Stimulated activated CD4-positive, alpha-beta T cell treated with anti-CD3 and anti-CD28 coated beads, Interleukin-2, amount 100 ng/mL, for 24 hours (primary cell): ENCODE measurements around the gene TCF25.

ENCODE experiments used
- DNase-seq, 2 donors: peaks; one replicate each; pipeline ENCODE4 v3.0.0-alpha.2; 2020

Gene TCF25

DNA sequence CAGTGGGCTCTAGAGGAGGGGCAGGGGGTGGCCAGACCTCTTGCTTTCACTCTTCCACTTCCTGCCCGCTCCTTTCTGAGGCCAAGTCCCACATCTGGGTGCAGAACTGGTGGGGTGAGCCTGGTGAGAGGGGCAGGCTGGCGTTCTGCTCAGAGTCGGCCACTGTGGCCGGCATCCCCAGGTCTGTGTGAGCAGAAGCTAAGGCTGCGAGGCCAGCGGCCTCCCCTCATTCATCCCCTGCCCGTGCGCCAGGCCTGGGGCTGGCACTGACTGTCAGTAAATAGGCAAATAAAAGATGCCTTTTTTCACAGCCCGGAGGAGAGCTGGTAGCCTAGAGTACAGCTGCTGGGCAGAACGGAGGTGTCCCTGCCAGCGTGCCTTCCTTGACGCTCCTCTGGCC lies 76.4 kb downstream of the TCF25 start:
- DNase-seq: no peak

DNA sequence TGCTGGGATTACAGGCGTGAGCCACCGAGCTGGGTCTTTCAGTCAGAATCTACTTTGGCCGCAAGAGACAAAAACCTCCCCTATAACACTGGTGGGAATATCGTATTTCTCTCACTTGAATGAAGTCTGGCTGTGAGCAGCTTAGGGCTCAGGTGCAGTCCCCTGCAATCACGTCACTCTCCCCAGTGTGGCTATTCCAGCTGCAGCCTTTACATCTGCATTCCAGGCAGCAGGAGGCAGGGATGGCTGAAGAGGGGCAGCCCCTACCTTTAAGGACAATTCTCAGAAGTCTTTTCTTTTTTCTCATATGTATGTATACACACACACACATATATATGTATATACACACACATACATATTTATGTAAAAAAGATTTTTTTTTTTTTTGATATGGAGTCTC lies 78.1 kb downstream of the TCF25 start:
- DNase-seq: no peak

DNA sequence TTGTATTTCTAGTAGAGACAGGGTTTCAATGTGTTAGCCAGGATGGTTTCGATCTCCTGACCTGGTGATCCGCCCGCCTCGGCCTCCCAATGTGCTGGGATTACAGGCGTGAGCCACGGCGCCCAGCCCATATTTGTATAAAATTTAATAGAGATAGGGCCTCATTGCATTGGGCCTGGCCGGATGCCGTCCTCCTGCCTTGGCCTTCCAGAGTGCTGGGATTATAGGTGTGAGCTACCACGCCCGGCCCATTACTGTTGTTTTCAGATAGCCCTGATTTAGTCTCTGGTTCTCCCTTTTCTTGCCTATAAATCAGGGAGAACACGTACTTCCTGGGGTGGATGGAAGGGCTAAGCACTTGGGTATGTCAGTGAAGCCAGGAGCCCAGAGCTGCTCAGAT lies 78.7 kb downstream of the TCF25 start:
- no peak for DNase-seq

DNA sequence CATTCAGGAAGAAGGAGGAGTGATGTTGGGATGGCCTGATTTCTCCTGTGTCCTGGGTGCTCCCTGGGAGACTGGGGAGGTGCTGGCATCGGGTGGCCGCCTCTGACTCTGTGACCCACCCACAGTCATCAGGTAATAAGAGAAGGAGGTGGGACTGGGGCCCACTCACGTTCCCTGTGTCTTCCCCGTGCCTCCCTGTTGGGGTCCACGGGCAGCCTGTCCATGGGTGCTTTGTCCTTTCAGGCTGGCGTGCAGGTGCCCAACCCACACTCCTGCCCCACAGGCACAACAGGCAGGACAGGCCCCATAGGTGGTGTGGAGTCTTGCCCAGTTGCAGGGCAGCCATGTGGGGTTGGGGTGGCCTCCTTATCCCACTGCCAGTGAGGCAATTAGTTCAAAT lies 79.2 kb downstream of the TCF25 start:
- DNase-seq: no peak

DNA sequence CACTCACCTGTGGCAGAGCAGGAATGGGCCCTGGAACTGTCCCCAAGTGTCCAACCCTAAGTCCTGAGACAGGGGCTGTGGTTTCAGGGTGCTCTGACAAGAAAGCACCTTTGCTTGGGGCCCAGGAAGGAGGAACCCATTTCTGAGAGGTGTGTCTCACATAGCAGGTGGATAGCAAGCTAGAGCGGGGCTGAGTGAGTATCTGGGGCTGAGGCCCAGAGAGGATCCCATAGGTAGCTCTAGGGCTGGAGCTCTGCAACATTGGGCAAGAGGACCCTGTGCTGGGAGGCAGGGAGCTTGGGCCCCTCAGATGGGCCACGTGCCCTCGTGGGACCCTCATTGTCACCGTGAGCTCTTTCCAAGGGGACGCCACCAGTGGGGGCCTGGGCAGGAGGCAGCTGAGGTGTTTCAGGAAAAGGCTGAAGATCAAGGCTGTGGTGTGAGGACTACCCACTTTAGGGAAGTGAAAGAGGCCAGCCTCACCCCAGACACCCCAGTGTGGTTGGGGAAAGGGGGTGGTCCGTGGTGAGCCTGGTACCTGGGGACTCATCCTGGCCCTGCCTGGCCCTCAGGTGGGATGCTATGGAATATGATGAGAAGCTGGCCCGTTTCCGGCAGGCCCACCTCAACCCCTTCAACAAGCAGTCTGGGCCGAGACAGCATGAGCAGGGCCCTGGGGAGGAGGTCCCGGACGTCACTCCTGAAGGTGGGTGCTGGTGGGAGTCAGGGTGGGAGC lies 80.4 kb downstream of the TCF25 start:
- no peak for DNase-seq

DNA sequence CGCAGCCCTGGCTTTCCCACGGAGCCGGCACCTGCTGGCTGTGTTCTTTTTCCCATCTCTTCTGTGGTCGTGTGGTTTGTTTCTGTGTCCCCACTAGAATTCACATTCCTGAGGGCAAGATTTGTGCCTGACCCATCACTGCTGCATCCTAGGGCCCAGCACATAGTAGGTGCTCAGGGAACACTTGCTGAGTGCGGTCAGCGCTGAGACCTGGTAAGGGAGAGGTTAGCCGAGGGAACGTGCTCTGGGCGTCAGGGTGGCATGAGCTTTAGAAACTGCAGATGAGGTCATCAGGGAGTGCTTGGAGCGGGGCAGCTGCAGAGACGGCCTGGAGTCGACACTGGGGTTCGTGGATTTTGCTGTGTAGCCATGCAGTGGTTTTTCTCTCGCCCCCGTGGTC lies 81.1 kb downstream of the TCF25 start:
- DNase-seq: no peak

DNA sequence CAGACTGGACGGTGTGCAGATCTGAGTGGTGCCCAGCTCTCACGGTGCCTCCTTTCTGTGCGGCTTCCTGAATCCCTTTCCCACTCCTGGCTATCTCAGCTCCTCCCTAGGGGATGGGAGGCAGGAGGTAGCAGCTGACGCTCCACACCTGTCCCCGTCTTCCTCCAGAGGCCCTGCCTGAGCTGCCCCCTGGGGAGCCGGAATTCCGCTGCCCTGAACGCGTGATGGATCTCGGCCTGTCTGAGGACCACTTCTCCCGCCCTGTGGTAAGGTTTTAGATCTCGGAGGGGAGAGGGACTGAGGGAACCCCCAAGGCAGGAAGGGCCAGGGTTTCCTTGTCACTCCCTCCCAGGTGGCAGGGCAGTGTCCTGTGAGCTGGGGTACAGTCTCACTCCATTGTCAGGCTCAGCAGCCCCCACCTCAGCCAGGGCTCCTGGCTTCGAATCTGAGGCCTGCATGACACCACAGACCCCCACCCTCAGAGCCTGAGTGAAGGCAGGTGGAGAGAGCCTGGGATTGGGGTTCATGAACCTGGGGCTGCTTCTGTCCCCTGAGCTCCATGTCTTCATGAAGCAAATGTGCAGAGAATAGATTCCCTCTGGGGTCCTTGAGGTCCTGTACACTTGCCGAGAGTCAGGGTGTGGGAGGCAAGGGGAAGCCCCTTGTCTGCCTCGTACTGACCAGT lies 81.8 kb downstream of the TCF25 start:
- no peak for DNase-seq

DNA sequence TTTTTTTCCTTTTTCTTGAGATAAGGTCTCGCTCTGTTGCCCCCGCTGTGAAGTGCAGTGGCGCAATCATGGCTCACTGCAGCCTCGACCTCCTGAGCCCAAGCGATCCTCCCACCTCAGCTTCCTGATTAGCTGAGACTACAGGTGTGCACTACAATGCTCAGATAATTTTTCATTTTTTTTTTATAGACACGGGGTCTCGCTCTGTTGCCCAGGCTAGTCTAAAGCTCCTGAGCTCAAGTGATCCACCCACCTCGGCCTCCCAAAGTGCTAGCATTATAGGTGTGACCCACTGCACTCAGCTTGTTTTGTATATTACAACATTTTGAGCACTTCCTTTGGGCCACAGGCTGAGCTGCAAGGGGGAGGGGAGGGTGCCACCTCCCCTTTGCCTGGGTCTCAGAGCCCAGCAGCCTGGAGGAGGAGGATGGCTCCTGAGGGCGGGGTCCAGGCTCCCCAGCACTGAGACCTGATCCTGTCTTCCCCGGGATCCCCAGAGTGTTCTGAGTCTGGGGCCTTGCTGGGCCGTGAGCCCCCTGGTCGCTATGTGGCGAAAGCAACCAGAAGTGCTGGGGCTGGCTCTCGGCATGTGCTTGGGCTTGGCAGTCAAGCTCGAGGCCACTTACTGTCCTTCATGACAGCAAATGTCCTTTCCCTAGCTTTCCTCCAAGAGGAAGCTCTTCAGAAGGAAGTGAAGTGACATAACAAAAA lies 83.3 kb downstream of the TCF25 start:
- DNase-seq: no peak

DNA sequence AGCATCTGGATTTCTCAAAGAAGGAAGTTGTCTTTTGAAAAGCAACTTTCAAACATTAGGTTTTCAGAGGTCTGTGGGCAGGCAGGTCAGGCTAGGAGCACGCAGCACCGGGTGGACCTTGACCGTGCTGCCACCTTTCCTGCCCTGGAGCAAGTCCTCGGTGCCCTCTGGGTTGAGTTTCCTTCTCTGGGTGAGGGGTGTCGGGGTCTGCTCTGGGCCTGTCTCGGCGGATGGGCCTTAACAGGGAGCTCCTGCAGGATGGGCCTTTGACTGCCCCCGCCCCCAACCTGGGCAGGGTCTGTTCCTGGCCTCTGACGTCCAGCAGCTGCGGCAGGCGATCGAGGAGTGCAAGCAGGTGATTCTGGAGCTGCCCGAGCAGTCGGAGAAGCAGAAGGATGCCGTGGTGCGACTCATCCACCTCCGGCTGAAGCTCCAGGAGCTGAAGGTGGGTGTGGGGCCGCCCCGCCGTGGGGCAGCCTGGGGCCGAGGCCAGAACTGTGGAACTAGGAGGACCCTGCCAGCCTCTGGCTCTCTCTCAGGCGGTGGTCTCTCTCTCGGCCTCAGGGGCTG lies 83.9 kb downstream of the TCF25 start:
- no peak for DNase-seq

DNA sequence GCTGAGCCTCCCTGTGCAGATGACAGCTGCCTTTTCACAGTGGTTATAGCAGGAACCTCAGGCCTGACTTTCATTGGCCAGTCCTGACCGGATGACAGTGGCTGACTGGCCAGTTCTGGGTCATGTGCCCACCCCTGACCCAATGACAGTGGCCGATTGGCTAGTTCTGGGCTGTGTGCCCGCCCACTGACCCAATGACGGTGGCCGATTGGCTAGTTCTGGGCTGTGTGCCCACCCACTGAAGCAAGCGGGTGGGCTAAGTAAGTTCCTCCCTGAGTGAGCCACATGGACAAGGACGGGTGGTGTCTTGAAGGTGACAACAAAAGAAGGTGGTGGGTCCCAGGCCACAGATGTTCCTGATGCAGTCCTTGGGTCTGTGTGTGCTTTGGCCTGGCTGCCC lies 84.7 kb downstream of the TCF25 start:
- DNase-seq: no peak

DNA sequence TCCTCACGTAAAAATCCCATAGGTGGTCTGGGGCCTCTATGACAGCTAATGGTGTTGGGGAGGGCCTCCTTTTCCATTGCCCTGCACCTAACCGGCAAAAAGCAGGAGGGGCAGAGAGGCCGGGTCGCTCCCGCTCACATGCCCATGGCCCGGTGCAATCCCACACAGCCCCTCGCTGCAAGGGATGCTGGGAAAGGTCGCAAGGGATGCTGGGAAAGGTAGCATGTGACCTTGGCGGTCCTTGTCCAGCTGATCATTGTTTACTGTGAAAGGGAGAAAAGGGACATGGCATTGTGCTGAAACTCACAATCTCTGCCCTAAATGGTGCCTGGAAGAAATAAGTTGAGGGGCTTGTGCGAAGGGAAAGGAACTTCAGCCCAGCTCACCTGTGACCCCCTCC lies 85.2 kb downstream of the TCF25 start:
- DNase-seq: no peak

DNA sequence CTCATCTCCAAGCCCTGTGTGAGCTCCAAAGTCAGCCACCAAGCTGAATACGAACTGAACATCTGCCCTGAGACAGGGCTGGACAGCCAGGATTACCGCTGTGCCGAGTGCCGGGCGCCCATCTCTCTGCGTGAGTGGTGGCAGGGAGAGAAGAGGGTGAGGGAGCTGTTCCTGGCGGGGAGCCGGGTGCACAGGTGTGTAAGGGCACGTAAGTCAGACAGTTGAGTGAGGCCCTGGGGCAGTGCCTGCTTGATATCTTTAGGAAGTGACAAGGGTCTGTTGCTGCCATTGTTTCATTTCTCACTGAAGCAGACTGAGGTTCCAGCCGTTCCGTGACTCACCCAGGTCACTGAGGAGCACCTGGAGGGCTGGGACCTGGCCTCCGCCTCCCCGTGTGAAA lies 87.6 kb downstream of the TCF25 start:
- no peak for DNase-seq
